Kidney capillary endothelial cell (primary cell): Measurements from ENCODE around the gene ZNF609.
"Not testable (repeated sequence)": the region's sequence is repeated elsewhere in the genome, so short reads cannot be mapped to it uniquely, and the experiment has no call there.

ENCODE experiments used
- DNase-seq: peaks from one replicate; pipeline ENCODE4 v3.0.0-alpha.2; 2018; ENCODE audit warnings: low spot score

Gene ZNF609

GRCh38 chr15:64623347-64623996 lies 163.1 kb downstream of the ZNF609 start:
- DNase-seq, result no peak

- no peak for DNase-seq
These were observed 163.9 kb downstream of the ZNF609 start for GRCh38 chr15:64624242-64624641.

GRCh38 chr15:64629063-64629462 lies 168.7 kb downstream of the ZNF609 start:
- no peak for DNase-seq

- DNase-seq, result no peak
These were observed 170.2 kb downstream of the ZNF609 start for GRCh38 chr15:64630396-64631107.

- DNase-seq, result not testable (repeated sequence)
These were observed 172.3 kb downstream of the ZNF609 start for GRCh38 chr15:64632639-64633038.

- no peak for DNase-seq
These were observed 173.0 kb downstream of the ZNF609 start for GRCh38 chr15:64633332-64633731.

GRCh38 chr15:64634027-64634426 lies 173.6 kb downstream of the ZNF609 start:
- DNase-seq, result no peak

- DNase-seq, result no peak
These were observed 174.5 kb downstream of the ZNF609 start for GRCh38 chr15:64634576-64635498.

- DNase-seq, result no peak
These were observed 175.4 kb downstream of the ZNF609 start for GRCh38 chr15:64635499-64636495.

- no peak for DNase-seq
These were observed 176.2 kb downstream of the ZNF609 start for GRCh38 chr15:64636556-64636955.

- no peak for DNase-seq
These were observed 177.0 kb downstream of the ZNF609 start for GRCh38 chr15:64637412-64637811.

GRCh38 chr15:64639744-64640143 lies 179.4 kb downstream of the ZNF609 start:
- not testable (repeated sequence) for DNase-seq

- no peak for DNase-seq
These were observed 179.9 kb downstream of the ZNF609 start for GRCh38 chr15:64640146-64640871.

GRCh38 chr15:64642875-64643274 lies 182.5 kb downstream of the ZNF609 start:
- DNase-seq, result no peak

- no peak for DNase-seq
These were observed 183.3 kb downstream of the ZNF609 start for GRCh38 chr15:64643685-64644084.

- DNase-seq, result not testable (repeated sequence)
These were observed 184.4 kb downstream of the ZNF609 start for GRCh38 chr15:64644811-64645210.

- no peak for DNase-seq
These were observed 185.6 kb downstream of the ZNF609 start for GRCh38 chr15:64645995-64646394.

GRCh38 chr15:64647367-64647766 lies 187.0 kb downstream of the ZNF609 start:
- no peak for DNase-seq

- no peak for DNase-seq
These were observed 190.2 kb downstream of the ZNF609 start for GRCh38 chr15:64650552-64650951.

- DNase-seq, result no peak
These were observed 191.3 kb downstream of the ZNF609 start for GRCh38 chr15:64651601-64652191.
